ENCODE results near the gene DRICH1. TPM values are rescaled to one million over a fixed set of nuclear protein-coding genes. Genes with fewer than 3 reads are reported as not detected.

DRICH1 gene
- total and polyA plus RNA-seq, 2 of the 13 experiments (the other 11 are each of a cell fraction or from before 2014, with no cell fraction given) = 0.22 to 0.66 TPM

- TF ChIP-seq GRHL1 (CRISPR knock-in tag; conservative IDR thresholded peaks at IDR 0.05) (no peak), MIER3 (CRISPR knock-in tag; IDR thresholded peaks at IDR 0.05; ENCODE audit: borderline replicate concordance) (no peak), SRSF1 (optimal IDR thresholded peaks at IDR 0.05; ENCODE audit: low read depth, low read length) (no peak), CAMTA2 (CRISPR knock-in tag; IDR thresholded peaks at IDR 0.05; ENCODE audit: borderline replicate concordance) (no peak), AHR (CRISPR knock-in tag; IDR thresholded peaks at IDR 0.05) (no peak), ZNF414 (CRISPR knock-in tag; IDR thresholded peaks at IDR 0.05) (no peak)
These were observed 60.6 kb downstream of the DRICH1 start (continued) for GRCh38 chr22:23571486-23571885.

- no peaks in the 10 kb centered on the region for H3K79me2 ChIP-seq (ENCODE audit: insufficient read depth, low read length)
- H3K9me3 ChIP-seq (ENCODE audit: low read length) = no peaks in the 10 kb centered on the region
- intact Hi-C loops (cut with micrococcal nuclease; ENCODE audit: unreplicated experiment) (no loop called here), in situ Hi-C loops (cut with HindIII; ENCODE audit: extremely low pct_ligation_motif_present, low pct_unique_long_range_greater_than_20kb) (loop anchor here (25.0 kb wide), 1 partner anchor 408 kb away; no protein-coding TSS in a partner anchor)
- no TSS peak for BruUV-seq (replicated peaks)
- TF ChIP-seq ZNF225 (CRISPR knock-in tag; IDR thresholded peaks at IDR 0.05) (no peak), XBP1 (CRISPR knock-in tag; IDR thresholded peaks at IDR 0.05) (no peak), MAF1 (CRISPR knock-in tag; IDR thresholded peaks at IDR 0.05; ENCODE audit: borderline replicate concordance) (no peak), CEBPB (IDR thresholded peaks at IDR 0.05; ENCODE audit: borderline replicate concordance, low read depth, low read length) (no peak)
- no peak overlapping the region for H3K4me2 ChIP-seq (ENCODE audit: low read depth, low read length)
- ATAC-seq = no peak
- 58% methylated on average over 7 of the region's 8 CpGs for WGBS (ENCODE audit: low lambda C conversion rate)
- H3K27me3 ChIP-seq (ENCODE audit: control insufficient read depth in 1 of 2, insufficient read depth in 2 of 2, low read length in 2 of 2) = peaks cover 1 to 6% of the 10 kb centered on the region in 2 experiments; a peak in 3 of 5 replicates
- FAIRE-seq = no peak
- no peak for DNase-seq (ENCODE audit: low spot score)
- H2AFZ ChIP-seq (ENCODE audit: low read length) = no peak overlapping the region
- ChIA-PET POLR2A (no interaction called here), CTCF (ENCODE audit: low intra/inter-chr PET ratio, low total read pairs) (no interaction called here)
- H4K20me1 ChIP-seq (ENCODE audit: insufficient read depth, low read length) = no peaks in the 10 kb centered on the region
- no peak overlapping the region for H3K4me3 ChIP-seq (replicated peaks in 1 of 3; ENCODE audit: insufficient read depth in 1 of 3, low read depth in 2 of 3, low read length in 3 of 3)
- peaks cover 29% of the 10 kb centered on the region for H3K4me1 ChIP-seq (ENCODE audit: insufficient read depth, low read length)
- H3K36me3 ChIP-seq (replicated peaks in 1 of 2; ENCODE audit: control insufficient read depth in 1 of 2, insufficient read depth in 2 of 2, low read length in 2 of 2) = no peaks in the 10 kb centered on the region
- no peak overlapping the region for H3K27ac ChIP-seq (ENCODE audit: extremely low read length, insufficient read depth, low read length)
- no peak overlapping the region for H3K9ac ChIP-seq (ENCODE audit: insufficient read depth, low read depth, low read length)
These were observed 61.4 kb downstream of the DRICH1 start for GRCh38 chr22:23570681-23571080.
